WTC11 (cell line): ENCODE results near the gene YIPF2.

ENCODE experiments used
- FOXP1 ChIP-seq: sonication (generic); formaldehyde crosslinking; IDR thresholded peaks from 2 replicates; pipeline ENCODE4 v1.8.0; 2022; ENCODE audit warnings: missing genetic modification reagents, mild to moderate bottlenecking, moderate library complexity, borderline replicate concordance
- IRF2 ChIP-seq: sonication (generic); formaldehyde crosslinking; IDR thresholded peaks from 2 replicates; pipeline ENCODE4 v1.8.0; 2022; ENCODE audit warnings: low read depth, missing genetic modification reagents, borderline replicate concordance
- RELA ChIP-seq: sonication (generic); formaldehyde crosslinking; IDR thresholded peaks from 2 replicates; pipeline ENCODE4 v1.8.1; 2022; ENCODE audit warnings: missing genetic modification reagents, mild to moderate bottlenecking, borderline replicate concordance
- RORB ChIP-seq: fragments of 250-450 bp; sonication (Bioruptor Pico); IDR thresholded peaks from 2 replicates; pipeline ENCODE4 v1.9.0; 2021; ENCODE audit warnings: mild to moderate bottlenecking
- TF ChIP-seq, protein P1 (sequence below): fragments of 200-600 bp; IDR thresholded peaks from 2 replicates; pipeline ENCODE4 v1.8.0; 2022; ENCODE audit warnings: antibody characterized with exemption
- TF ChIP-seq, protein P2 (sequence below): sonication (generic); formaldehyde crosslinking; IDR thresholded peaks from 2 replicates; pipeline ENCODE4 v1.8.1; 2023; ENCODE audit warnings: mild to moderate bottlenecking, missing genetic modification reagents, moderate library complexity
- TF ChIP-seq, protein P3 (sequence below): sonication (generic); formaldehyde crosslinking; conservative IDR thresholded peaks from 2 replicates; pipeline ENCODE4 v1.8.1; 2022; ENCODE audit warnings: mild to moderate bottlenecking, missing genetic modification reagents
- TF ChIP-seq, protein P4 (sequence below): sonication (generic); formaldehyde crosslinking; IDR thresholded peaks from 2 replicates; pipeline ENCODE4 v1.8.1; 2023; ENCODE audit warnings: mild to moderate bottlenecking, missing genetic modification reagents, moderate library complexity
- TF ChIP-seq, protein P5 (sequence below): sonication (generic); formaldehyde crosslinking; IDR thresholded peaks from 2 replicates; pipeline ENCODE4 v1.8.0; 2023; ENCODE audit warnings: missing genetic modification reagents, mild to moderate bottlenecking, borderline replicate concordance

DNA sequence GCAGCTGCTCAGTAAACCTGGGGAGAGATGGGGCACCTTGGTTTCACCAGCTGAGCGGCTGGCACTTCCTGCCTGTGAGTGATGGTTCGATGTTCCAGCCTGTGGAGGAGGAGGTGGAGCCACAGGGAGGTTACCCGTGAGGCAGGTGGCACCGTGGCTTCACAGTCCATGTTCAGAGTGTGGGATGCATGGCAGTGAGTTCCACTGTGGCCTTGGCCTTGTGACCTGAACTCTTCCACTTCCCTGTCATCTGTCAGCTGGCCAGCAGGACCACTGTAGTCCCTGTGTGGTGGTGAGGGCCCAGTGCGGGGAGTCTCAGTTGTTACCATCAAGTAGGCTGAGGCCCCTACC lies 49.3 kb upstream of the YIPF2 start:
- TF ChIP-seq, protein P1, sequence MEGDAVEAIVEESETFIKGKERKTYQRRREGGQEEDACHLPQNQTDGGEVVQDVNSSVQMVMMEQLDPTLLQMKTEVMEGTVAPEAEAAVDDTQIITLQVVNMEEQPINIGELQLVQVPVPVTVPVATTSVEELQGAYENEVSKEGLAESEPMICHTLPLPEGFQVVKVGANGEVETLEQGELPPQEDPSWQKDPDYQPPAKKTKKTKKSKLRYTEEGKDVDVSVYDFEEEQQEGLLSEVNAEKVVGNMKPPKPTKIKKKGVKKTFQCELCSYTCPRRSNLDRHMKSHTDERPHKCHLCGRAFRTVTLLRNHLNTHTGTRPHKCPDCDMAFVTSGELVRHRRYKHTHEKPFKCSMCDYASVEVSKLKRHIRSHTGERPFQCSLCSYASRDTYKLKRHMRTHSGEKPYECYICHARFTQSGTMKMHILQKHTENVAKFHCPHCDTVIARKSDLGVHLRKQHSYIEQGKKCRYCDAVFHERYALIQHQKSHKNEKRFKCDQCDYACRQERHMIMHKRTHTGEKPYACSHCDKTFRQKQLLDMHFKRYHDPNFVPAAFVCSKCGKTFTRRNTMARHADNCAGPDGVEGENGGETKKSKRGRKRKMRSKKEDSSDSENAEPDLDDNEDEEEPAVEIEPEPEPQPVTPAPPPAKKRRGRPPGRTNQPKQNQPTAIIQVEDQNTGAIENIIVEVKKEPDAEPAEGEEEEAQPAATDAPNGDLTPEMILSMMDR, result no peak
- TF ChIP-seq, protein P2, sequence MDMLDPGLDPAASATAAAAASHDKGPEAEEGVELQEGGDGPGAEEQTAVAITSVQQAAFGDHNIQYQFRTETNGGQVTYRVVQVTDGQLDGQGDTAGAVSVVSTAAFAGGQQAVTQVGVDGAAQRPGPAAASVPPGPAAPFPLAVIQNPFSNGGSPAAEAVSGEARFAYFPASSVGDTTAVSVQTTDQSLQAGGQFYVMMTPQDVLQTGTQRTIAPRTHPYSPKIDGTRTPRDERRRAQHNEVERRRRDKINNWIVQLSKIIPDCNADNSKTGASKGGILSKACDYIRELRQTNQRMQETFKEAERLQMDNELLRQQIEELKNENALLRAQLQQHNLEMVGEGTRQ (CRISPR knock-in tag), result no peak
- no peak for TF ChIP-seq RELA (CRISPR knock-in tag)
- no peak for TF ChIP-seq RORB (CRISPR knock-in tag)
- TF ChIP-seq IRF2, result no peak
- TF ChIP-seq, protein P3, sequence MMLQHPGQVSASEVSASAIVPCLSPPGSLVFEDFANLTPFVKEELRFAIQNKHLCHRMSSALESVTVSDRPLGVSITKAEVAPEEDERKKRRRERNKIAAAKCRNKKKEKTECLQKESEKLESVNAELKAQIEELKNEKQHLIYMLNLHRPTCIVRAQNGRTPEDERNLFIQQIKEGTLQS (CRISPR knock-in tag), result no peak
- TF ChIP-seq, protein P4, sequence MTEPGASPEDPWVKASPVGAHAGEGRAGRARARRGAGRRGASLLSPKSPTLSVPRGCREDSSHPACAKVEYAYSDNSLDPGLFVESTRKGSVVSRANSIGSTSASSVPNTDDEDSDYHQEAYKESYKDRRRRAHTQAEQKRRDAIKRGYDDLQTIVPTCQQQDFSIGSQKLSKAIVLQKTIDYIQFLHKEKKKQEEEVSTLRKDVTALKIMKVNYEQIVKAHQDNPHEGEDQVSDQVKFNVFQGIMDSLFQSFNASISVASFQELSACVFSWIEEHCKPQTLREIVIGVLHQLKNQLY (CRISPR knock-in tag), result no peak
- no peak for TF ChIP-seq FOXP1 (CRISPR knock-in tag)
- TF ChIP-seq, protein P5, sequence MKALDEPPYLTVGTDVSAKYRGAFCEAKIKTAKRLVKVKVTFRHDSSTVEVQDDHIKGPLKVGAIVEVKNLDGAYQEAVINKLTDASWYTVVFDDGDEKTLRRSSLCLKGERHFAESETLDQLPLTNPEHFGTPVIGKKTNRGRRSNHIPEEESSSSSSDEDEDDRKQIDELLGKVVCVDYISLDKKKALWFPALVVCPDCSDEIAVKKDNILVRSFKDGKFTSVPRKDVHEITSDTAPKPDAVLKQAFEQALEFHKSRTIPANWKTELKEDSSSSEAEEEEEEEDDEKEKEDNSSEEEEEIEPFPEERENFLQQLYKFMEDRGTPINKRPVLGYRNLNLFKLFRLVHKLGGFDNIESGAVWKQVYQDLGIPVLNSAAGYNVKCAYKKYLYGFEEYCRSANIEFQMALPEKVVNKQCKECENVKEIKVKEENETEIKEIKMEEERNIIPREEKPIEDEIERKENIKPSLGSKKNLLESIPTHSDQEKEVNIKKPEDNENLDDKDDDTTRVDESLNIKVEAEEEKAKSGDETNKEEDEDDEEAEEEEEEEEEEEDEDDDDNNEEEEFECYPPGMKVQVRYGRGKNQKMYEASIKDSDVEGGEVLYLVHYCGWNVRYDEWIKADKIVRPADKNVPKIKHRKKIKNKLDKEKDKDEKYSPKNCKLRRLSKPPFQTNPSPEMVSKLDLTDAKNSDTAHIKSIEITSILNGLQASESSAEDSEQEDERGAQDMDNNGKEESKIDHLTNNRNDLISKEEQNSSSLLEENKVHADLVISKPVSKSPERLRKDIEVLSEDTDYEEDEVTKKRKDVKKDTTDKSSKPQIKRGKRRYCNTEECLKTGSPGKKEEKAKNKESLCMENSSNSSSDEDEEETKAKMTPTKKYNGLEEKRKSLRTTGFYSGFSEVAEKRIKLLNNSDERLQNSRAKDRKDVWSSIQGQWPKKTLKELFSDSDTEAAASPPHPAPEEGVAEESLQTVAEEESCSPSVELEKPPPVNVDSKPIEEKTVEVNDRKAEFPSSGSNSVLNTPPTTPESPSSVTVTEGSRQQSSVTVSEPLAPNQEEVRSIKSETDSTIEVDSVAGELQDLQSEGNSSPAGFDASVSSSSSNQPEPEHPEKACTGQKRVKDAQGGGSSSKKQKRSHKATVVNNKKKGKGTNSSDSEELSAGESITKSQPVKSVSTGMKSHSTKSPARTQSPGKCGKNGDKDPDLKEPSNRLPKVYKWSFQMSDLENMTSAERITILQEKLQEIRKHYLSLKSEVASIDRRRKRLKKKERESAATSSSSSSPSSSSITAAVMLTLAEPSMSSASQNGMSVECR (CRISPR knock-in tag), result no peak
